DND-41 (cell line): Measurements from ENCODE around the gene PDGFB.

Source experiments
- ATAC-seq: fragments of 200-7000 bp; cut with Tn5 transposase; 3 replicates; pipeline ENCODE4 v1.9.1; 2021; ENCODE audit warnings: low read depth; ENCODE audit not compliant: insufficient read depth
- DNase-seq: peaks from one replicate; pipeline ENCODE4 v3.0.0-alpha.2; 2020
- H2AFZ ChIP-seq: 2 replicates; pipeline ENCODE4 v1.6.0; 2012; ENCODE audit warnings: low read depth, low read length
- H3K27ac ChIP-seq: 2 replicates; pipeline ENCODE4 v1.5.1; 2012; ENCODE audit warnings: low read length, inconsistent platforms
- H3K27me3 ChIP-seq: fragments of 200-600 bp; sonication (generic); 2 replicates; pipeline ENCODE4 v1.6.0; 2012; ENCODE audit warnings: low read length, mild to moderate bottlenecking, inconsistent platforms; ENCODE audit not compliant: insufficient read depth, poor library complexity
- H3K36me3 ChIP-seq: 2 replicates; pipeline ENCODE4 v1.5.1; 2012; ENCODE audit warnings: low read length, inconsistent platforms; ENCODE audit not compliant: insufficient read depth
- H3K4me1 ChIP-seq: 2 replicates; pipeline ENCODE4 v1.5.1; 2012; ENCODE audit warnings: mild to moderate bottlenecking, low read length; ENCODE audit not compliant: insufficient read depth
- H3K4me2 ChIP-seq: 2 replicates; pipeline ENCODE4 v1.6.0; 2012; ENCODE audit warnings: mild to moderate bottlenecking, moderate library complexity, low read length, inconsistent platforms; ENCODE audit not compliant: insufficient read depth
- H3K4me3 ChIP-seq, 2 experiments: fragments of 200-600 bp in 1 of 2; shearing (Covaris generic) in 1 of 2; 2 replicates each; pipeline ENCODE4 v1.5.1; 2012 to 2016; ENCODE audit warnings: inconsistent platforms in 2 of 2, low read length in 2 of 2, mild to moderate bottlenecking in 2 of 2, low read depth in 1 of 2, moderate library complexity in 1 of 2
- H3K79me2 ChIP-seq: 2 replicates; pipeline ENCODE4 v1.6.0; 2012; ENCODE audit warnings: low read length, inconsistent platforms; ENCODE audit not compliant: insufficient read depth
- H3K9ac ChIP-seq: 2 replicates; pipeline ENCODE4 v1.6.0; 2012; ENCODE audit warnings: low read depth, mild to moderate bottlenecking, inconsistent platforms, low read length, moderate library complexity
- H3K9me3 ChIP-seq: 2 replicates; pipeline ENCODE4 v1.5.1; 2012; ENCODE audit warnings: low read length, moderate library complexity, mild to moderate bottlenecking, inconsistent platforms; ENCODE audit not compliant: insufficient read depth, severe bottlenecking
- H4K20me1 ChIP-seq: 2 replicates; pipeline ENCODE4 v1.6.0; 2012; ENCODE audit warnings: low read length; ENCODE audit not compliant: insufficient read depth
- CTCF ChIP-seq: IDR thresholded peaks from 2 replicates; pipeline ENCODE4 v1.5.1; 2012; ENCODE audit warnings: borderline replicate concordance, low read length, moderate library complexity, mild to moderate bottlenecking; ENCODE audit not compliant: poor library complexity, severe bottlenecking; ENCODE audit errors: extremely low read depth
- EZH2 ChIP-seq: IDR thresholded peaks from 3 replicates; pipeline ENCODE4 v1.6.1; 2012; ENCODE audit warnings: borderline replicate concordance, low read depth, mild to moderate bottlenecking, moderate library complexity, low read length, inconsistent platforms; ENCODE audit not compliant: severe bottlenecking

The PDGFB gene

DNA sequence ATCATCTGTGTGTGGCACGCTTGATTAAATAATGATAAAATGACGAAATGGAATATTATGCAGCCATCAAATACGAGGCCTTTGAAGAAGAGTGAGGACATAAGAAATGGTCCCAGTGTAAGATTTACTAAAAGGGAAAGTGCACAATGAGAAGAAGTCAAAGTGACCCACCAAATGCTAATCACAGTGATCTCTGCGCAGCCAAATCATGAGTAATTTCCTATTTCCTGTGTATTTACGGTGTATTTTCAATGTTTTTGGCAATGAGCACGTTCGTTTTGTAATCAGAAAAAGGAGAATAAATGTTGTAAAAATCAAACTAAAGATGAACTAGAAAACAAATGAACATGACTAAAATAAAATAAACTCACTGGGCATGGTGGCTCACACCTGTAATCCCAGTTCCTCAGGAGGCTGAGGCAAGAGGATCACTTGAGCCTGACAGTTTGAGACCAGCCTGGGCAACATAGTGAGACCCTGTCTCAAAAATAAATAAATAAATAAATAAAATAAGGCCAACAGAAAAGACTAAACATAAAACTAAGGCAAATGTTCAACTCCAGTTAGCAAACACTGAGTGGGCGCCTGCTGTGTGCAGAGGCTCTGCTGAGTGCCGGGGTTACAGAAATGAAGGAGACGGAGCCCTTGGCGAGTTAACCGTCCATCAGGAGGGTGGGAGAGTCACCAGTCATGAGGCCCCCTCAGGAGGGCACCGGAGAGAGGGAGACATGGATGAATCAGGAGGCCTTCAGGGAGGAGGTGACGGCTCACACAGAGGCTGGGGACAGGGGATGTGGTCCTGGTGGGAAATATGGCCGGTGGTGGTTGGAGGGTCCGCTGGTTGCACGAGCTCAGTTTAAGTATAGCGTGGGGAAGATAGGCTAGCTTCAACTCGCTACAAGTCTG lies 66.3 kb downstream of the PDGFB start:
- ATAC-seq = no peak
- H4K20me1 ChIP-seq = no peaks in the 10 kb centered on the region
- no peaks in the 10 kb centered on the region for H3K9me3 ChIP-seq
- TF ChIP-seq CTCF = no peak
- TF ChIP-seq EZH2 = no peak
- H3K4me2 ChIP-seq = no peak overlapping the region
- H3K27ac ChIP-seq = no peak overlapping the region
- H3K4me3 ChIP-seq = no peak overlapping the region
- DNase-seq = no peak
- no peaks in the 10 kb centered on the region for H3K27me3 ChIP-seq
- H2AFZ ChIP-seq = no peak overlapping the region
- H3K9ac ChIP-seq = no peak overlapping the region
- no peaks in the 10 kb centered on the region for H3K79me2 ChIP-seq
- H3K36me3 ChIP-seq = no peaks in the 10 kb centered on the region
- H3K4me1 ChIP-seq = peaks cover 11% of the 10 kb centered on the region

- Histone ChIP-seq H3K79me2 (no peaks in the 10 kb centered on the region), H2AFZ (no peak overlapping the region), H4K20me1 (no peaks in the 10 kb centered on the region), H3K4me1 (peaks cover 11% of the 10 kb centered on the region), H3K27ac (no peak overlapping the region), H3K27me3 (no peaks in the 10 kb centered on the region), H3K4me2 (no peak overlapping the region), H3K4me3 (no peak overlapping the region), H3K36me3 (no peaks in the 10 kb centered on the region), H3K9ac (no peak overlapping the region), H3K9me3 (no peaks in the 10 kb centered on the region)
- no peak for DNase-seq
- TF ChIP-seq EZH2 (no peak), CTCF (no peak)
- ATAC-seq = no peak
Measured at GRCh38 chr22:39177791-39178190, 67.0 kb downstream of the PDGFB start.

- H3K4me3 ChIP-seq = no peak overlapping the region
- DNase-seq = no peak
- peaks cover 11% of the 10 kb centered on the region for H3K4me1 ChIP-seq
- no peak overlapping the region for H3K4me2 ChIP-seq
- no peak for ATAC-seq
- no peaks in the 10 kb centered on the region for H3K27me3 ChIP-seq
- H3K9ac ChIP-seq = no peak overlapping the region
- no peak for TF ChIP-seq CTCF
- TF ChIP-seq EZH2 = no peak
- H3K27ac ChIP-seq = no peak overlapping the region
- H3K79me2 ChIP-seq = no peaks in the 10 kb centered on the region
- no peaks in the 10 kb centered on the region for H3K36me3 ChIP-seq
- no peak overlapping the region for H2AFZ ChIP-seq
- no peaks in the 10 kb centered on the region for H4K20me1 ChIP-seq
- no peaks in the 10 kb centered on the region for H3K9me3 ChIP-seq
Measured at GRCh38 chr22:39177456-39177775, 67.4 kb downstream of the PDGFB start.
